CD14-positive monocyte (primary cell): Measurements from ENCODE around the gene MCFD2. TPM values are rescaled to one million over a fixed set of nuclear protein-coding genes. Genes with fewer than 3 reads are reported as not detected.

ENCODE experiments used
- DNase-seq, 3 donors: peaks; one replicate each; pipeline ENCODE4 v3.0.0-alpha.2; 2011 to 2022
- H2AFZ ChIP-seq: 2 replicates; pipeline ENCODE4 v1.6.0; 2012; ENCODE audit warnings: mild to moderate bottlenecking, low read depth, low read length, inconsistent platforms; ENCODE audit not compliant: insufficient read depth, poor library complexity, severe bottlenecking
- H3K27ac ChIP-seq, 2 donors: 1 replicate in 1 of 2; 2 replicates in 1 of 2; pipeline ENCODE4 v1.5.1; 2012 to 2013; ENCODE audit warnings: low read length in 2 of 2, control low read depth in 1 of 2, inconsistent platforms in 1 of 2, low read depth in 1 of 2, mild to moderate bottlenecking in 1 of 2
- H3K27me3 ChIP-seq, 2 donors: one replicate each; pipeline versions ENCODE4 v1.6.0 to v1.6.1; 2011 to 2013; ENCODE audit warnings: low read length in 2 of 2; ENCODE audit not compliant: control insufficient read depth in 2 of 2, insufficient read depth in 2 of 2
- H3K36me3 ChIP-seq, 2 donors: replicated peaks in 1 of 2; 1 replicate in 1 of 2; 2 replicates in 1 of 2; pipeline versions ENCODE4 v1.5.1 to v1.6.1; 2012 to 2013; ENCODE audit warnings: low read length in 2 of 2, control low read depth in 1 of 2, inconsistent platforms in 1 of 2, mild to moderate bottlenecking in 1 of 2; ENCODE audit not compliant: insufficient read depth in 2 of 2, control insufficient read depth in 1 of 2
- H3K4me1 ChIP-seq, 2 donors: 1 replicate in 1 of 2; 2 replicates in 1 of 2; pipeline versions ENCODE4 v1.5.1 to v1.6.1; 2012 to 2013; ENCODE audit warnings: low read length in 2 of 2, control low read depth in 1 of 2, inconsistent platforms in 1 of 2, mild to moderate bottlenecking in 1 of 2, moderate library complexity in 1 of 2; ENCODE audit not compliant: insufficient read depth in 2 of 2, control insufficient read depth in 1 of 2
- H3K4me2 ChIP-seq: replicated peaks from 2 replicates; pipeline ENCODE3; 2012; ENCODE audit warnings: low read length, moderate library complexity, mild to moderate bottlenecking; ENCODE audit not compliant: poor library complexity, severe bottlenecking; ENCODE audit errors: extremely low read depth
- H3K4me3 ChIP-seq, 3 experiments: fragments of 200-600 bp in 1 of 3; sonication (generic) in 1 of 3; replicated peaks in 1 of 3; 1 replicate in 2 of 3; 2 replicates in 1 of 3; pipeline ENCODE4 v1.5.1; 2011 to 2013; ENCODE audit warnings: low read length in 3 of 3, mild to moderate bottlenecking in 3 of 3, control low read depth in 2 of 3, low read depth in 2 of 3, inconsistent platforms in 1 of 3, moderate library complexity in 1 of 3
- H3K79me2 ChIP-seq: 2 replicates; pipeline ENCODE4 v1.6.0; 2012; ENCODE audit warnings: mild to moderate bottlenecking, control low read depth, inconsistent platforms, low read length, moderate library complexity; ENCODE audit not compliant: insufficient read depth
- H3K9ac ChIP-seq: 2 replicates; pipeline ENCODE4 v1.6.0; 2017; ENCODE audit warnings: low read length, mild to moderate bottlenecking; ENCODE audit not compliant: insufficient read depth, poor library complexity, severe bottlenecking
- H3K9me3 ChIP-seq, 2 donors: replicated peaks in 1 of 2; 1 replicate in 1 of 2; 2 replicates in 1 of 2; pipeline versions ENCODE4 v1.5.1 to v1.6.1; 2012 to 2013; ENCODE audit warnings: low read length in 2 of 2, control low read depth in 1 of 2; ENCODE audit not compliant: control insufficient read depth in 1 of 2, insufficient read depth in 1 of 2
- H4K20me1 ChIP-seq: 2 replicates; pipeline ENCODE4 v1.6.0; 2012; ENCODE audit warnings: mild to moderate bottlenecking, low read length, control low read depth, moderate library complexity; ENCODE audit not compliant: insufficient read depth
- H3K27ac Mint-ChIP-seq, 7 donors: one replicate each; pipeline ENCODE4 v1.8.0; 2020; ENCODE audit warnings: mild to moderate bottlenecking in 7 of 7, mixed read lengths in 7 of 7, moderate library complexity in 6 of 7, inconsistent platforms in 2 of 7
- H3K27me3 Mint-ChIP-seq, 3 donors: one replicate each; pipeline ENCODE4 v1.8.0; 2021 to 2022; ENCODE audit warnings: low read depth in 3 of 3, mild to moderate bottlenecking in 3 of 3, mixed read lengths in 3 of 3, moderate library complexity in 3 of 3, inconsistent platforms in 1 of 3
- H3K36me3 Mint-ChIP-seq, 2 donors: one replicate each; pipeline ENCODE4 v1.8.0; 2020; ENCODE audit warnings: mixed read lengths in 2 of 2, inconsistent platforms in 1 of 2, mild to moderate bottlenecking in 1 of 2
- H3K4me1 Mint-ChIP-seq: one replicate; pipeline ENCODE4 v1.8.0; 2020; ENCODE audit warnings: mild to moderate bottlenecking, mixed read lengths
- H3K4me3 Mint-ChIP-seq, 2 donors: one replicate each; pipeline ENCODE4 v1.8.0; 2020; ENCODE audit warnings: mild to moderate bottlenecking in 2 of 2, mixed read lengths in 2 of 2, moderate library complexity in 1 of 2
- H3K9me3 Mint-ChIP-seq, 7 donors: one replicate each; pipeline ENCODE4 v1.8.0; 2020 to 2022; ENCODE audit warnings: mixed read lengths in 7 of 7, mild to moderate bottlenecking in 6 of 7, moderate library complexity in 6 of 7, inconsistent platforms in 2 of 7
- CTCF ChIP-seq: fragments of 200-600 bp; IDR thresholded peaks from one replicate; pipeline ENCODE4 v1.8.0; 2022; ENCODE audit warnings: antibody characterized with exemption, mild to moderate bottlenecking
- WGBS: methylation state at CpG from one replicate; pipeline ENCODE4 v1.1.5; 2013; ENCODE audit warnings: missing lambda C conversion rate; ENCODE audit not compliant: insufficient coverage; 5-methylcytosine and 5-hydroxymethylcytosine counted together
- intact Hi-C, 2 donors: fragments of 100-400 bp; cut with micrococcal nuclease; formaldehyde crosslinking; loops; one replicate each; pipeline versions ENCODE4 v1.15.0 to v1.15.1; 2023
- polyA plus RNA-seq, 3 donors: library from polyadenylated mRNA; depleted of rRNA in 1 of 3; unstranded in 2 of 3; stranded (reverse) in 1 of 3; fragments of 300-500 nt in 2 of 3; fragments of >200 nt in 1 of 3; fragmentation: Illumina TruSeq in 2 of 3; gene quantifications; 1 replicate in 2 of 3; 2 replicates in 1 of 3; pipeline ENCODE4 v1.2.3, GENCODE V29; 2012 to 2021

MCFD2 gene
- polyA plus RNA-seq, 3 donors: 23.8 to 38.5 (median 33.6) TPM

GRCh38 chr2:46878240-46878877 is 37.2 kb downstream of the MCFD2 start:
- Histone ChIP-seq H3K4me2 (no peak overlapping the region), H3K9me3 (no peaks in the 10 kb centered on the region), H3K27ac (no peak overlapping the region), H4K20me1 (no peaks in the 10 kb centered on the region), H3K36me3 (no peaks in the 10 kb centered on the region), H3K27me3 (no peaks in the 10 kb centered on the region), H3K9ac (no peak overlapping the region), H3K4me1 (no peaks in the 10 kb centered on the region), H3K4me3 (no peak overlapping the region), H3K79me2 (no peaks in the 10 kb centered on the region), H2AFZ (no peak overlapping the region)
- WGBS: 95% methylated on average over 4 of the region's 5 CpGs
- Mint-ChIP-seq H3K9me3 (no peaks in the 10 kb centered on the region), H3K4me3 (no peak overlapping the region), H3K36me3 (no peaks in the 10 kb centered on the region), H3K27ac (no peak overlapping the region), H3K27me3 (peaks cover 0 to 5% (median 4%) of the 10 kb centered on the region in 3 donors), H3K4me1 (peaks cover 8% of the 10 kb centered on the region)
- no peak for TF ChIP-seq CTCF
- intact Hi-C loops: no loop called here
- no peak for DNase-seq

- Histone ChIP-seq H3K4me1 (no peaks in the 10 kb centered on the region), H3K4me3 (no peak overlapping the region), H3K27ac (no peak overlapping the region), H3K9me3 (no peaks in the 10 kb centered on the region), H3K79me2 (no peaks in the 10 kb centered on the region), H3K36me3 (no peaks in the 10 kb centered on the region), H3K27me3 (no peaks in the 10 kb centered on the region), H4K20me1 (no peaks in the 10 kb centered on the region), H3K4me2 (no peak overlapping the region), H2AFZ (no peak overlapping the region), H3K9ac (no peak overlapping the region)
- DNase-seq: no peak
- TF ChIP-seq CTCF: no peak
- Mint-ChIP-seq H3K4me1 (peaks cover 10% of the 10 kb centered on the region), H3K27me3 (peaks cover 0 to 5% (median 4%) of the 10 kb centered on the region in 3 donors), H3K4me3 (no peak overlapping the region), H3K36me3 (no peaks in the 10 kb centered on the region), H3K9me3 (no peaks in the 10 kb centered on the region), H3K27ac (no peak overlapping the region)
- 93% methylated on average over 5 of the region's 5 CpGs for WGBS
- intact Hi-C loops: no loop called here
Measured at GRCh38 chr2:46877619-46878113, 37.9 kb downstream of the MCFD2 start.
